ENCODE results near the gene MYRFL. TPM values are rescaled to one million over a fixed set of nuclear protein-coding genes. Genes with fewer than 3 reads are reported as not detected.

MYRFL gene
- total RNA-seq, 3 donors from 2014 or later = not detected

GRCh38 chr12:69948851-69949250 lies 123.8 kb downstream of the MYRFL start:
- ATAC-seq (no peak), DNase-seq (no peak)
- Mint-ChIP-seq H3K4me3 (no peak overlapping the region), H3K27me3 (ENCODE audit: low read depth) (no peaks in the 10 kb centered on the region), H3K4me1 (ENCODE audit: low read depth) (no peaks in the 10 kb centered on the region), H3K36me3 (ENCODE audit: insufficient read depth) (no peaks in the 10 kb centered on the region), H3K9me3 (no peaks in the 10 kb centered on the region)

GRCh38 chr12:69949311-69950002 lies 124.4 kb downstream of the MYRFL start:
- no peak overlapping the region for H3K4me3 Mint-ChIP-seq
- no peaks in the 10 kb centered on the region for H3K27me3 Mint-ChIP-seq (ENCODE audit: low read depth)
- no peaks in the 10 kb centered on the region for H3K9me3 Mint-ChIP-seq
- no peaks in the 10 kb centered on the region for H3K4me1 Mint-ChIP-seq (ENCODE audit: low read depth)
- DNase-seq (no peak), ATAC-seq (no peak)
- H3K36me3 Mint-ChIP-seq (ENCODE audit: insufficient read depth) = no peaks in the 10 kb centered on the region

GRCh38 chr12:69951108-69951507 lies 126.1 kb downstream of the MYRFL start:
- Mint-ChIP-seq H3K9me3 (no peaks in the 10 kb centered on the region), H3K36me3 (ENCODE audit: insufficient read depth) (no peaks in the 10 kb centered on the region), H3K4me3 (no peak overlapping the region), H3K27me3 (ENCODE audit: low read depth) (no peaks in the 10 kb centered on the region), H3K4me1 (ENCODE audit: low read depth) (no peaks in the 10 kb centered on the region)
- no peak for ATAC-seq
- no peak for DNase-seq

GRCh38 chr12:69952890-69953289 lies 127.9 kb downstream of the MYRFL start:
- ATAC-seq = no peak
- Mint-ChIP-seq H3K36me3 (ENCODE audit: insufficient read depth) (no peaks in the 10 kb centered on the region), H3K4me3 (no peak overlapping the region)

GRCh38 chr12:69961246-69961645 lies 136.2 kb downstream of the MYRFL start:
- ATAC-seq = no peak
- Mint-ChIP-seq H3K9me3 (no peaks in the 10 kb centered on the region), H3K4me3 (no peak overlapping the region), H3K36me3 (ENCODE audit: insufficient read depth) (no peaks in the 10 kb centered on the region), H3K27me3 (ENCODE audit: low read depth) (peaks cover 3% of the 10 kb centered on the region), H3K4me1 (ENCODE audit: low read depth) (no peaks in the 10 kb centered on the region)
- no peak for DNase-seq

More at GRCh38 chr12:69952890-69953289, 127.9 kb downstream of the MYRFL start:
- Mint-ChIP-seq H3K9me3 (no peaks in the 10 kb centered on the region), H3K27me3 (ENCODE audit: low read depth) (peaks cover 3% of the 10 kb centered on the region), H3K4me1 (ENCODE audit: low read depth) (no peaks in the 10 kb centered on the region)
- DNase-seq = no peak

DNA sequence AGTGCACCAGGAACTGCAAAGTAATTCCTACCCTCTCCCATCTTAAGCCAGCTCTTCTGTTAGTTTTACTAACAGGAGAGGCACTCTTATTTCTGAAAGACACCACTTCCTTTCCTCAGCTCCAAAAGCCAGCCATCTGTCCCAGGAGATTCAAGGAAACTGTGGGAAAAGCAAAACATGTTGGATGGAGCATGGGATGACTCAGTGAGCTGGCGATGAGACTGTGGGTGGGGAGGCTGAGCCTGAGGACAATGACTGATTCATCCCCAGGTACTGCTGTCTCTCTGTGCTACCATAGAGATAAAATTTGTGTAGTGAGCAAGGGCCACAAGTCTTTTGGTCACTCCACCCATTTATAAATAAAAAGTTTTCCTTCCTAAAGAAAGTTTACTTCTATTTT lies 141.4 kb downstream of the MYRFL start:
- H3K4me1 Mint-ChIP-seq (ENCODE audit: low read depth) = no peaks in the 10 kb centered on the region
- no peaks in the 10 kb centered on the region for H3K27me3 Mint-ChIP-seq (ENCODE audit: low read depth)
- no peak overlapping the region for H3K4me3 Mint-ChIP-seq
- no peaks in the 10 kb centered on the region for H3K36me3 Mint-ChIP-seq (ENCODE audit: insufficient read depth)
- ATAC-seq (no peak), DNase-seq (no peak)
- H3K9me3 Mint-ChIP-seq = no peaks in the 10 kb centered on the region

GRCh38 chr12:69966839-69967238 lies 141.8 kb downstream of the MYRFL start:
- no peak for DNase-seq
- Mint-ChIP-seq H3K9me3 (no peaks in the 10 kb centered on the region), H3K4me3 (no peak overlapping the region), H3K4me1 (ENCODE audit: low read depth) (no peaks in the 10 kb centered on the region), H3K36me3 (ENCODE audit: insufficient read depth) (no peaks in the 10 kb centered on the region), H3K27me3 (ENCODE audit: low read depth) (no peaks in the 10 kb centered on the region)
- no peak for ATAC-seq

DNA sequence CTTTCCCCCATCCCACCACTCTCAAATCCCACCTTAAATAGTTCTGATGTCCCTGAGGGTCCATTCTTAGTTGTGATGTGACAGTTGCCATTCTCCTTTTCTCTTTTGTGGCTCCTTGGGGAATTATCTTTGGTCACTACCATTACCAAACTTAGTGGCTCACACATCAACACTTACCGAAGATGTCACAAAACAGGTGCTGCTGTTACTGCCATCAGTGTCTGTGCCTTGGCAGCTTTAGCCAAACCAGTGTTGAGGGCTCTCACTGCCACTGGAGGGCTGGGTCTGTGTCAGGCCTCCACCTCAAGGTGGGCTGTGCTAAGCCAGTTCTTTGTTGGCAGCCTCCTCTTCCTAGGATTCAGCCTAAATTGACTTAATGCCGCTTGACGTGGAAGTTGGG lies 144.0 kb downstream of the MYRFL start:
- H3K36me3 Mint-ChIP-seq (ENCODE audit: insufficient read depth) = no peaks in the 10 kb centered on the region
- no peak overlapping the region for H3K4me3 Mint-ChIP-seq
- no peak for ATAC-seq
- DNase-seq = no peak
- no peaks in the 10 kb centered on the region for H3K9me3 Mint-ChIP-seq
- no peaks in the 10 kb centered on the region for H3K4me1 Mint-ChIP-seq (ENCODE audit: low read depth)
- H3K27me3 Mint-ChIP-seq (ENCODE audit: low read depth) = peaks cover 2% of the 10 kb centered on the region

DNA sequence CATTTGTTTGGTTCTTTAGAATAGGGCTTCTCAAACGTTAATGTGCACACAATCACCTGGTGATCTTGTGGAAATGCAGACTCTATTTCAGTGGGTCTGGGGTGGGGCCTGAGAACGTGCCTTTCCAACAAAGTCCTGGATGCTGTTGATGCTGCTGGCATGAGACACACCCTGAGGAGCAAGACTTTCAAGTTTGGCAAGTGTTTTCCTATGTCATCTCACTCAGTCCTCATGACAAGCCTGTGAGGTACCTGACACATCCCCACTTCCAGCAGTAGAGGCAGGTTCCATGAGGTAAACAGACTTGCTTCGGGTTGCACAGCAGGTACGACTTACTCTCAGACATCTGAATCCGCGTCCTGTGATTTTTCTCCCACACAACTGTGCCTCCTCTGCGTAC lies 147.1 kb downstream of the MYRFL start:
- H3K4me1 Mint-ChIP-seq (ENCODE audit: low read depth) = no peaks in the 10 kb centered on the region
- no peak overlapping the region for H3K4me3 Mint-ChIP-seq
- no peaks in the 10 kb centered on the region for H3K9me3 Mint-ChIP-seq
- no peak for DNase-seq
- H3K27me3 Mint-ChIP-seq (ENCODE audit: low read depth) = peaks cover 4% of the 10 kb centered on the region
- no peaks in the 10 kb centered on the region for H3K36me3 Mint-ChIP-seq (ENCODE audit: insufficient read depth)
- ATAC-seq = no peak

- H3K9me3 Mint-ChIP-seq = no peaks in the 10 kb centered on the region
- no peak for DNase-seq
- H3K27me3 Mint-ChIP-seq (ENCODE audit: low read depth) = peaks cover 11% of the 10 kb centered on the region
- H3K36me3 Mint-ChIP-seq (ENCODE audit: insufficient read depth) = no peaks in the 10 kb centered on the region
- no peaks in the 10 kb centered on the region for H3K4me1 Mint-ChIP-seq (ENCODE audit: low read depth)
- no peak overlapping the region for H3K4me3 Mint-ChIP-seq
- no peak for ATAC-seq
Measured at GRCh38 chr12:69978020-69978419, 153.0 kb downstream of the MYRFL start.

DNA sequence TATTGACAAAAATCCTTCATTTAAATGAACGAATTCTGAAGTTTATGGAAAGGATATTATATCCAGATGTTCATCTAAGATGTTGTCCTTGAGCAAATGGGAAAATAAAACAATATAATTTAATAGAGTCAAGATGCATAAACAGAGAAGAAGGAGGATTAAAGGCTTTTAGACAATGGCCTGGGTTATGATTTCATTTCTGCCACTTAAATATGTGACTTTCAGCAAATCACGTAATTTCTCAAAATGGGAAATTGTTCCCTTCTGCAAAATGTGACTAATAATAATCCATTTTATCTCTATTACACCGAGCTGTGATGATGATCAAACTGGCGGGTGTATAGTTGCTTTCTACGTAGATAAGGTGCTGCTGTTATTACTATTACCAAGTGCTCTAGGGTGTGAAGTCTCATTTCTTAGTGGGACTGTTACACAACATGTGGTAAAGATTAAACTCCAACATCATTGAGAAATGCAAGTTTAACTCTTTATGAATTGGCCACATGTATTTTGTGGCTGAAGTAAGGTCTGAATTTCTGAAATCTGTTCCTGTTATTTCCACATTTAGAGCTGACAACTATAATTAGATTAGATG lies 157.0 kb downstream of the MYRFL start:
- DNase-seq (no peak), ATAC-seq (no peak)
- no peaks in the 10 kb centered on the region for H3K36me3 Mint-ChIP-seq (ENCODE audit: insufficient read depth)
- no peak overlapping the region for H3K4me3 Mint-ChIP-seq
- no peaks in the 10 kb centered on the region for H3K9me3 Mint-ChIP-seq
- no peaks in the 10 kb centered on the region for H3K4me1 Mint-ChIP-seq (ENCODE audit: low read depth)
- peaks cover 12% of the 10 kb centered on the region for H3K27me3 Mint-ChIP-seq (ENCODE audit: low read depth)

GRCh38 chr12:69984241-69984640 lies 159.2 kb downstream of the MYRFL start:
- Mint-ChIP-seq H3K9me3 (no peaks in the 10 kb centered on the region), H3K27me3 (ENCODE audit: low read depth) (peaks cover 4% of the 10 kb centered on the region), H3K4me3 (no peak overlapping the region), H3K36me3 (ENCODE audit: insufficient read depth) (no peaks in the 10 kb centered on the region), H3K4me1 (ENCODE audit: low read depth) (no peaks in the 10 kb centered on the region)
- ATAC-seq (no peak), DNase-seq (no peak)

DNA sequence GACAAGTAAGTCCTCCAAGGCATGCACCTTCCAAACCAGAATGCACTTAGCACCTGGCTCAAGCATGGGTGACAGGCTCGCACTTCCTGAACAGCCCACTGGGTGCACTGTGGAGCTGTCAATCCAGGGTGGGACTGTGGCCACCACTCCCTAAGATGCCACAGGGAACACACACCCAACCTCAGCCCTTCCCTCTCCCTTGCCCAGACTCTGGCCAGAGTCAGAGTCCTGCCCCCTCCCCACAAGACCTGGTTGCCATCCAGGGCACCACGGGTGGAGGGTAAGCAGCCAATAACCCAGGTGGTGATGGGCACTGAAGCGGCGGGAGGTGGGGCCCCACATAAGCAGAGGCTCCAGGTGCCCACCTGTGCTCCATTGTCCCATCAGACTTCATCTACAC lies 160.6 kb downstream of the MYRFL start:
- Mint-ChIP-seq H3K4me1 (ENCODE audit: low read depth) (no peaks in the 10 kb centered on the region), H3K27me3 (ENCODE audit: low read depth) (peaks cover 5% of the 10 kb centered on the region), H3K9me3 (no peaks in the 10 kb centered on the region), H3K36me3 (ENCODE audit: insufficient read depth) (no peaks in the 10 kb centered on the region), H3K4me3 (no peak overlapping the region)
- DNase-seq (no peak), ATAC-seq (no peak)

DNA sequence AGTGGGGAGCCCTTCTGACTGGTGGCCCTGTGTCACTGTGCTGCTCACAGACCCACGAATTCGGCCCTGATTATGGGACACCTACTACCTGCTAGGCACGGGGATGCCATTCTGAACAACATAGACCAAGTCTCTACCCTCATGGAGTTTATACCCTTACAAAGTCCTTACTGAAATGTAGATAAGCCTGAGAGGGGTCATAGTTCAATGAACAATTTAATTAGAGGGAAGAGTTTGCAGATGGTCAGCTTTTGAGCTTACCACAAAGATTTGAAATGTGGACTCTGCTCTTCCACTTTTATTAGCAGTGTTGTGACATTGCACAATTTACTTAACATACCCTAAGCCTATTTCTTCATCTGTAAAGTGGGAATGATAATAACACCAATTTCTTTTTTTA lies 161.1 kb downstream of the MYRFL start:
- peaks cover 5% of the 10 kb centered on the region for H3K27me3 Mint-ChIP-seq (ENCODE audit: low read depth)
- ATAC-seq = no peak
- H3K4me3 Mint-ChIP-seq = no peak overlapping the region

GRCh38 chr12:69987579-69988091 lies 162.6 kb downstream of the MYRFL start:
- Mint-ChIP-seq H3K9me3 (no peaks in the 10 kb centered on the region), H3K36me3 (ENCODE audit: insufficient read depth) (no peaks in the 10 kb centered on the region), H3K27me3 (ENCODE audit: low read depth) (peaks cover 5% of the 10 kb centered on the region), H3K4me1 (ENCODE audit: low read depth) (no peaks in the 10 kb centered on the region), H3K4me3 (no peak overlapping the region)
- DNase-seq (no peak), ATAC-seq (no peak)

More for the DNA sequence above, 161.1 kb downstream of the MYRFL start:
- DNase-seq = no peak
- no peaks in the 10 kb centered on the region for H3K4me1 Mint-ChIP-seq (ENCODE audit: low read depth)
- no peaks in the 10 kb centered on the region for H3K9me3 Mint-ChIP-seq
- H3K36me3 Mint-ChIP-seq (ENCODE audit: insufficient read depth) = no peaks in the 10 kb centered on the region

Measured in activated T-cell treated with anti-CD3 and anti-CD28 coated beads, Interleukin-2, amount 50 U/mL, for 4 hours (primary cell).